DOHH2 (cell line): ENCODE results near the gene PIP4K2A.

Experiments
- EZH2phosphoT487 ChIP-seq: fragments of 200-600 bp; sonication (generic); IDR thresholded peaks from 2 replicates; pipeline ENCODE4 v1.6.1; 2017; ENCODE audit warnings: borderline replicate concordance, mild to moderate bottlenecking, antibody characterized with exemption, low read length, moderate library complexity, mixed read lengths
- TF ChIP-seq, protein P1 (sequence below): fragments of 200-600 bp; sonication (generic); IDR thresholded peaks from one replicate; pipeline ENCODE4 v1.5.1; 2014; ENCODE audit warnings: antibody characterized with exemption, mild to moderate bottlenecking, low read depth, low read length; ENCODE audit not compliant: poor library complexity, severe bottlenecking

DNA sequence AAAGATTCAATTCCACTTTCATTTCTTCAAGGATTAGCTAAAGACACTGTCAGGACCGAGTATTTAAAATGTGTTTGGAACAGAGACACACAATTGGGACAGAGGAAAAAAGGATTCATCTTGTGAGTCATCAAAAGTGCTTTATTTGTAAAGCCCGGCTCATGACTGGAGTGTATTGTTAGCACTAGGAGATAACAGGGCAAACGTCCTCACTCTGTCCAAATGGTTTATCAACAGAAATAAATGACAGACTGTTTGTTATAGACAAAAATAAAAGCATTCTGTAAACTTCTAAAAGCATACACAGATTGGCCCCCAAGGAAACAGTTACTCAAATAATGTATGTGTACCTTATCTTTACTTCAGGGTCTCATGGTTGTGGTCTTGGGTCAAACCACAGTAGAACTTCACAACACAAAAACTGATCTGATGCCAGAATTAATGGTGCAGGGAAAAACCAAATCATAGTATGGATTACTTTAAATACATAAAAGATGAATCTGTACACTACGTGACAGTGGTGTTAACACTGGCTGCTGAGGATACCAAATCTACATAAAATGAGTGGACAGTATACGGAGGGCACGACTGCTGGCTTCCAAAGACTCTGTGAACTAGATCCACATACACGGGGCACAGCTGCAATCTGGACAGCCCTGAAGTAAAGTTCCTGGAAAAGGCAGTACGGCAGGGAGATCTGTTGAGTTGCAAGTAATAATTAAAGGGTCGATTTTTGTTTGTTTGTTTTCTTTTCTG lies 179.4 kb downstream of the PIP4K2A start:
- TF ChIP-seq, protein P1, sequence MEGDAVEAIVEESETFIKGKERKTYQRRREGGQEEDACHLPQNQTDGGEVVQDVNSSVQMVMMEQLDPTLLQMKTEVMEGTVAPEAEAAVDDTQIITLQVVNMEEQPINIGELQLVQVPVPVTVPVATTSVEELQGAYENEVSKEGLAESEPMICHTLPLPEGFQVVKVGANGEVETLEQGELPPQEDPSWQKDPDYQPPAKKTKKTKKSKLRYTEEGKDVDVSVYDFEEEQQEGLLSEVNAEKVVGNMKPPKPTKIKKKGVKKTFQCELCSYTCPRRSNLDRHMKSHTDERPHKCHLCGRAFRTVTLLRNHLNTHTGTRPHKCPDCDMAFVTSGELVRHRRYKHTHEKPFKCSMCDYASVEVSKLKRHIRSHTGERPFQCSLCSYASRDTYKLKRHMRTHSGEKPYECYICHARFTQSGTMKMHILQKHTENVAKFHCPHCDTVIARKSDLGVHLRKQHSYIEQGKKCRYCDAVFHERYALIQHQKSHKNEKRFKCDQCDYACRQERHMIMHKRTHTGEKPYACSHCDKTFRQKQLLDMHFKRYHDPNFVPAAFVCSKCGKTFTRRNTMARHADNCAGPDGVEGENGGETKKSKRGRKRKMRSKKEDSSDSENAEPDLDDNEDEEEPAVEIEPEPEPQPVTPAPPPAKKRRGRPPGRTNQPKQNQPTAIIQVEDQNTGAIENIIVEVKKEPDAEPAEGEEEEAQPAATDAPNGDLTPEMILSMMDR: no peak
- no peak for TF ChIP-seq EZH2phosphoT487
